GM06990 (cell line): ENCODE results near the gene SLC51A.

ENCODE experiments used
- DNase-seq: peaks from one replicate; pipeline ENCODE4 v3.0.0-alpha.2; 2011; ENCODE audit not compliant: insufficient read length; ENCODE audit errors: extremely low read depth
- H3K27me3 ChIP-seq: replicated peaks from 2 replicates; pipeline ENCODE4 v1.6.0; 2011; ENCODE audit warnings: low read length; ENCODE audit not compliant: control insufficient read depth, insufficient read depth
- H3K36me3 ChIP-seq: 2 replicates; pipeline ENCODE4 v1.5.1; 2011; ENCODE audit warnings: low read length; ENCODE audit not compliant: control insufficient read depth, insufficient read depth
- H3K4me3 ChIP-seq: replicated peaks from 2 replicates; pipeline ENCODE4 v1.5.1; 2011; ENCODE audit warnings: low read depth, mild to moderate bottlenecking, control low read depth, low read length
- TF ChIP-seq, protein P1 (sequence below): IDR thresholded peaks from 2 replicates; pipeline ENCODE4 v1.5.1; 2011; ENCODE audit warnings: low read length, control low read depth, mild to moderate bottlenecking, inconsistent platforms; ENCODE audit not compliant: insufficient read depth, poor library complexity, severe bottlenecking

SLC51A gene

GRCh38 chr3:196227121-196227561 is 10.8 kb downstream of the SLC51A start:
- DNase-seq: no peak
- TF ChIP-seq, protein P1, sequence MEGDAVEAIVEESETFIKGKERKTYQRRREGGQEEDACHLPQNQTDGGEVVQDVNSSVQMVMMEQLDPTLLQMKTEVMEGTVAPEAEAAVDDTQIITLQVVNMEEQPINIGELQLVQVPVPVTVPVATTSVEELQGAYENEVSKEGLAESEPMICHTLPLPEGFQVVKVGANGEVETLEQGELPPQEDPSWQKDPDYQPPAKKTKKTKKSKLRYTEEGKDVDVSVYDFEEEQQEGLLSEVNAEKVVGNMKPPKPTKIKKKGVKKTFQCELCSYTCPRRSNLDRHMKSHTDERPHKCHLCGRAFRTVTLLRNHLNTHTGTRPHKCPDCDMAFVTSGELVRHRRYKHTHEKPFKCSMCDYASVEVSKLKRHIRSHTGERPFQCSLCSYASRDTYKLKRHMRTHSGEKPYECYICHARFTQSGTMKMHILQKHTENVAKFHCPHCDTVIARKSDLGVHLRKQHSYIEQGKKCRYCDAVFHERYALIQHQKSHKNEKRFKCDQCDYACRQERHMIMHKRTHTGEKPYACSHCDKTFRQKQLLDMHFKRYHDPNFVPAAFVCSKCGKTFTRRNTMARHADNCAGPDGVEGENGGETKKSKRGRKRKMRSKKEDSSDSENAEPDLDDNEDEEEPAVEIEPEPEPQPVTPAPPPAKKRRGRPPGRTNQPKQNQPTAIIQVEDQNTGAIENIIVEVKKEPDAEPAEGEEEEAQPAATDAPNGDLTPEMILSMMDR: no peak
- Histone ChIP-seq H3K27me3 (no peaks in the 10 kb centered on the region), H3K36me3 (no peaks in the 10 kb centered on the region), H3K4me3 (no peak overlapping the region)

- no peaks in the 10 kb centered on the region for H3K36me3 ChIP-seq
- TF ChIP-seq, protein P1: no peak
- H3K27me3 ChIP-seq: no peaks in the 10 kb centered on the region
- H3K4me3 ChIP-seq: no peak overlapping the region
- no peak for DNase-seq
These were observed 11.5 kb downstream of the SLC51A start for GRCh38 chr3:196227629-196228493.

GRCh38 chr3:196232154-196232881 is 16.0 kb downstream of the SLC51A start:
- no peaks in the 10 kb centered on the region for H3K27me3 ChIP-seq
- peaks cover 2% of the 10 kb centered on the region for H3K36me3 ChIP-seq
- no peak overlapping the region for H3K4me3 ChIP-seq
- TF ChIP-seq, protein P1: no peak
- DNase-seq: no peak

- Histone ChIP-seq H3K4me3 (no peak overlapping the region), H3K36me3 (peaks cover 5% of the 10 kb centered on the region), H3K27me3 (no peaks in the 10 kb centered on the region)
- TF ChIP-seq, protein P1: no peak
- DNase-seq: no peak
These were observed 16.5 kb downstream of the SLC51A start for GRCh38 chr3:196232882-196233251.

DNA sequence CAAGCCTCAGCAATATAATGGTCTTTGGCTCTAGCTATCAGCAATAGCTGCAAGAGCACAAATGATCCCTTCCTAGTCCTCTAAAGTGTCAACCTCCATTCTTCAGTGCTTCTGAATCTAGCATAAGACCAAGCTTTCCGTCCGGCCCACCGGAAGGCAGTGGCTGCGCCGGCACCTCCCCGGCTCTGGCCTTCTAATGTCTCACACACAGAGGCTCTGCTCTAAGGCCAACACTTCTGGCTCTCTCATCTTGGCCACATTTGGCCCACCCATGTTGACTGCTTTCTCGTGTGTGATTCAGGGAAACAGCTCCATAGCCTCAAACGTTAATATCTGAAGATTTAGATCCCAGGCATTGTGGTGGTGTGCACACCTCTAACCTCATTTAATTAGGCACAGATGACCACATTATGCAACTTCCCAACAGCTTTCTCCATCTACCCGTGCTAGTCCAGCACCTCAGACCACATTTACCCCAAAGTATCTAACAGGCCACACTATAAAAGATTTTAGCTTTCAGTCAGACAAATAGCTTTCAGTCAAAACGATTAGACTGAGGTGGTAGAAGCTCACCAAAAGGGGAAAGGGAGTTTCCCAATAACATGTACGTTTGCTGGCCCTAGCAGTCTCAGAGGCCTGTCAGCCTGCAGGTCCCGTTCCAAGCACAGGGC is 19.3 kb downstream of the SLC51A start:
- peaks cover 7% of the 10 kb centered on the region for H3K36me3 ChIP-seq
- no peak overlapping the region for H3K4me3 ChIP-seq
- DNase-seq: no peak
- TF ChIP-seq, protein P1: no peak
- no peaks in the 10 kb centered on the region for H3K27me3 ChIP-seq
